ENCODE data around the gene MBD3L2B. TPM values are rescaled to one million over a fixed set of nuclear protein-coding genes. Genes with fewer than 3 reads are reported as not detected.

MBD3L2B gene
- total RNA-seq, 1 donor from 2014 or later, result not detected

DNA sequence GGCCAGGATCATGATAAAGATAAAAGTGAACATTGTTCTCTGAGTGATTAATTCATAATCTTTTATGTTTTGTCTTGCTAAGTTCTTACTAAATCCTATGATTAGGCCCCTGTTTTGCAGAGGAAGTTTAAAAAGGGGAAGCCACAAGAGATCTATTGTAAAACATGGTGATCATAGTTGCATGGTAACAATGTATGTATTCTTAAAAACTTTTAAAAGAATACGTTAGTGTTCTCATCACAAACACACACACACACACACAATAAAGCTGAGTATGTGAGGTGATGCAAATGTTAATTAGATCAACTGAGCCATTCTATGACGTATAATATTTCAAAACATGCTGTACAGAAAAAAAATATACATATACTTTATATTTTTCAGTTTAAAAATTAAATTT is 51.2 kb downstream of the MBD3L2B start:
- DNase-seq, result no peak
- intact Hi-C loops (cut with micrococcal nuclease), result no loop called here
- ATAC-seq, result no peak

DNA sequence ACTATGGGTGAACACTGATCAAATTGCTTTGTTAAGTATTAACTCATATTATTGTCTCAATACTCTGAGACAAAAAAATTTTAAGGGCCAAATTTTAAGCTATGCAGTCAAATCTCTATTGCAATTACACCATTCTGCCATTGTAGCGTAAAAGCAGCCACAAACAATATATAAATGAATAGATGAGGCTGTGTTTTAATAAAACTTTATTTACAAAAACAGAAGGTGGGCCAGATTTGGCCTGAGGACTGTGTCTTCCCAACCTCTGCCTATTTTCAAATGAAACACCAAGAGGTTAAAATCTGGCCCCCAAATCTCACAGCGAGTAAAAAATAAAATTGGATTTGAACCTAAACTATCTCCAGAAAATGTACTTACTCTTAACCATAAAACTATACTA is 51.7 kb downstream of the MBD3L2B start:
- DNase-seq (no peak), ATAC-seq (no peak)
- intact Hi-C loops (cut with micrococcal nuclease), result no loop called here

Other genes with a start within 250 kb of the MBD3L2B start
- gene VAV1, start 248.7 kb downstream of the MBD3L2B start, total RNA-seq, result 2.6 TPM
- gene ADGRE1, start 133.9 kb downstream of the MBD3L2B start, total RNA-seq, result 0.30 TPM
- gene MBD3L5, start 9.1 kb upstream of the MBD3L2B start, total RNA-seq, result not detected
- not detected for gene MBD3L4, start 18.7 kb upstream of the MBD3L2B start, total RNA-seq
- gene MBD3L2, start 27.9 kb upstream of the MBD3L2B start, total RNA-seq, result not detected
- gene MBD3L3, start 37.2 kb upstream of the MBD3L2B start, total RNA-seq, result not detected
- 3.2 TPM for gene ZNF557, start 48.3 kb upstream of the MBD3L2B start, total RNA-seq

Measured in left ventricle myocardium superior (tissue), 1 donor.